Activated CD4-positive, alpha-beta T cell treated with anti-CD3 and anti-CD28 coated beads, Interleukin-2, amount 50 U/mL, for 48 hours (primary cell): ENCODE data around the gene PPDPF.
A peak's percentile ranks its signal among the peaks of the same experiment; 100 is the strongest.
"Not testable (repeated sequence)": the region's sequence is repeated elsewhere in the genome, so short reads cannot be mapped to it uniquely, and the experiment has no call there.

Source experiments
- DNase-seq, 2 experiments: peaks; one replicate each; pipeline ENCODE4 v3.0.0-alpha.2; 2020

The PPDPF gene

DNA sequence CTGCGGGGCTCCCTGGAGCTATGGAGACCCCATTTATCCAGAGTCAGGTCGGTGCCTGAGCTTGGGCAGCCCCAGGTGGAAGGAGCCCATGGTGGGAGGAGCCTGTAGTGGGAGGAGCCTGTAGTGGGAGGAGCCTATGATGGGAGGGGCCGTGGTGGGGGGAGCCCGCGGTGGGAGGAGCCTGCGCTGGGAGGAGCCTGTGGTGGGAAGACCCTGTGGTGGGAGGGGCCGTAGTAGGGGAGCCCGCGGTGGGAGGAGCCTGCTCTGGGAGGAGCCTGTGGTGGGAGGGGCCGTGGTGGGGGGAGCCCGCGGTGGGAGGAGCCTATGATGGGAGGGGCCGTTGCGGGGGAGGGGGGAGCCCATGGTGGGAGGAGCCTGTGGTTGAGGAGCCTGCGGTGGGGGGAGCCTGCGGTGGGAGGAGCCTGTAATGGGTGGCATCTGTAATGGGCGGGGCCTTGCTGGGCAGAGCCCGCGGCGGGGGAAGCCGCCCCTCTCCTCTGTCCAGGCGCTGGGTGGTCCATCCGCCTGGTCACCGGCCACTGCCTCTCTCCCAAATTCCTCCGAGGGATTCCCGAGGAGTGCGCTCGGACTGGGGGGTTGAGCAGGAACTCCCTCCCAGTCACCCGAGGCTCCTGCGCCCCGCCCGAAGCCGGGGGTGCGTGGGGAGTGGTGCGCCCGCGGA is 32.8 kb downstream of the PPDPF start:
- DNase-seq = peak; percentile 87

DNA sequence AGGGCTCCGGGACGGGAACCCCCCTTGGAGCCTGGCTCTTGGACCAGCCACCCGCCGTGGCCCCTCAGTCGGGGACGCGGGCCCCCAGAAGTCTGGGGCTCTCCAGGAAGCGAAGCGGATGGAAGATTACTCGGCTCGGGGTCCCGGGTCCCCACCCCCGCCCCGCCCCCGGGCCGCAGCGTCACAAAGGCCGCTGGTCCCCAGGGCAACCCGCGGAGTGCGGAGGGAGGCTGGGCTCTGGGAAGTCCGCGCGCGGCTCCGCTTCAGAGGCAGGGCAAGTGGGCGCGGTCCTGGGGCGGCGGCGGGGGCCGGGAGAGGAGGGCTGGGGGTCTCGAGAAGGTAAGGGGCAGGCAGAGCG is 33.3 kb downstream of the PPDPF start, which contains the start of gene FNDC11:
Gene FNDC11, plus strand, starts transcription at position 227 of the 358 bp plus-strand sequence. CDS start 1,505 bp downstream, outside the sequence.
- DNase-seq = peak; percentile 37 to 42

DNA sequence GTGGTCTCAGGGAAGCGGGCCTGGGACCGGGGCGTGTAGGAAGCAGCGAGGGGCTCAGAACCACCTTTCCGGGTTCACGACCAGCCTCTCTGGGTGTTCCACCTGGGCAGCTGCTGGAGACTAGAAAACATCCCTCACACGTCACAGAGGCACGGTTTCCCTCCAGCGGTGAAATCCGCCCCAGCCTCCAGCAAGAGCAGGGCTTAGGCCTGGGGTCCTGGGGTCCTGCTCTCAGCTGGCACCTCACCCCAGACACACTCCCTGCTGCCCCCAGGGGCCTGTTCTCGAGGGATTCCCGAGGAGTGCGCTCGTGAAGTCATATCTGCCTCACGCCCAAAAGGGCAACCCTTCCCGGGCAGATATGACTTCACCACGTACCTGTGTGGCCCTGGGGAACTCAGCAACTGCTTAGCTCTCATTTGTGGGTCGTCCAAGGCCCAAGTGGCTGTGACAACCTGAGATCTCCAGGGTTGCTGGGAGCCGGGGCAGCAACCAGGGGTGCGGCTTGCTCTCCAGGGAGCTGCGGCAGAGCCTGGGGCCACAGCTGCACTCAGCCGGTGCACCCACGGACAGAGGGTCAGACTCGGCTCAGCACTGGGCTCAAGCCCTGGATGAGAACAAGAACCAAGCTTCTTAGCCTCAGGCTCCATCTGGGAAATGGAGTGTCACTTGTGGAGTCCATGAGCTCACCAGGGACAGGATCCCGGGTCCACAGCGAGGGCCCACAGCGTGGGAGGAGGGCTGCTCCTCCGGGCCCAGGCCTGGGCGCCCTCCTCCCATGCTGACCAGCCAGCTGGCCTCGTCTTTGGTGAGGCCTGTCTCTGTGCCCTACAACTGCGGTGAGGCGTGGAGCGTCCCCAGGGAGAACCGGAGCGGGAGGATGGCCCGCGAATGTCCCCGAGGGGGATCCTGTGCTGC is 34.1 kb downstream of the PPDPF start:
- DNase-seq = no peak

DNA sequence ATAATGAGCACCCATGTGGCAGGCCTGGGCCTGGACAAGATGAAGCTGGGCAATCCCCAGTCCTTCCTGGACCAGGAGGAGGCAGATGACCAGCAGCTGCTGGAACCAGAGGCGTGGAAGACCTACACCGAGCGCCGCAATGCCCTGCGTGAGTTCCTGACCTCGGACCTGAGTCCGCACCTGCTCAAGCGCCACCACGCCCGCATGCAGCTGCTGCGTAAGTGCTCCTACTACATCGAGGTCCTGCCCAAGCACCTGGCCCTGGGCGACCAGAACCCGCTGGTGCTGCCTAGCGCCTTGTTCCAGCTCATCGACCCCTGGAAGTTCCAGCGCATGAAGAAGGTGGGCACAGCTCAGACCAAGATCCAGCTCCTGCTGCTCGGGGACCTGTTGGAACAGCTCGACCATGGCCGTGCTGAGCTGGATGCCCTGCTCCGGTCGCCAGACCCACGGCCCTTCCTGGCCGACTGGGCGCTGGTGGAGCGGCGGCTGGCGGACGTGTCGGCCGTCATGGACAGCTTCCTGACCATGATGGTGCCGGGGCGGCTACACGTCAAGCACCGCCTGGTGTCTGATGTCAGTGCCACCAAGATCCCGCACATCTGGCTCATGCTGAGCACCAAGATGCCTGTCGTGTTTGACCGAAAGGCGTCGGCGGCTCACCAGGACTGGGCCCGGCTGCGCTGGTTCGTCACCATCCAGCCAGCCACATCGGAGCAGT is 35.3 kb downstream of the PPDPF start:
- DNase-seq = no peak

DNA sequence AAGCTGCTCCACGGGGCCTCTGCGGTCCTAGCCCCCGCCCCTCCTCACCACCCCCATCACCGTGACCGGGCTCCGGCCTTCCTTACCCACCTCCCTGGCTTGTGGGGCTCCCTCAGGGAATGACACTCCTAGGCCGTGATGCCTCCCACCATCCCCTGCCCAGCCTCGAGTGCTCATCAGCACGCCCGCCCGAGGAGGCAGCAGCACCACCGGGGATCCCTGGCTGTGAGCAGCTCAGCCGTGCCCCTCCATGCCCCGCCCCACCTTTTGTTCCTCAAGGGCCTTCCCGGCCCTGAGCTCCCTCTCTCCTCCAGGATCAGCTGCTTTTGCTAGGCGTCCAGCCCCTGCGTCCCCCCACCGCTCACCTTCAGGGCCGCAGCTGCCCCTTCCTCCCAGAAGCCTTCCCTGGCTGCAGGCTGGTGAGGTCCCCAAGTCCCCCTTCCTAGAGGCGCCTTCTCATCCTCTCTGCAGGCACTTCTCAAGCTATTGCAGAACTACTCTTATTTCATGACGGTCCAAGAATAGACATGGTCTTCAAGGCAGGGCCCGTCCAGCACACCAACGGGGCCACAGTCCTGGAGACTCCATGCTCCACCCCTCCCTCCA is 36.4 kb downstream of the PPDPF start:
- DNase-seq = no peak

- no peak for DNase-seq
Observed at GRCh38 chr20:63557481-63557891, 36.9 kb downstream of the PPDPF start.

DNA sequence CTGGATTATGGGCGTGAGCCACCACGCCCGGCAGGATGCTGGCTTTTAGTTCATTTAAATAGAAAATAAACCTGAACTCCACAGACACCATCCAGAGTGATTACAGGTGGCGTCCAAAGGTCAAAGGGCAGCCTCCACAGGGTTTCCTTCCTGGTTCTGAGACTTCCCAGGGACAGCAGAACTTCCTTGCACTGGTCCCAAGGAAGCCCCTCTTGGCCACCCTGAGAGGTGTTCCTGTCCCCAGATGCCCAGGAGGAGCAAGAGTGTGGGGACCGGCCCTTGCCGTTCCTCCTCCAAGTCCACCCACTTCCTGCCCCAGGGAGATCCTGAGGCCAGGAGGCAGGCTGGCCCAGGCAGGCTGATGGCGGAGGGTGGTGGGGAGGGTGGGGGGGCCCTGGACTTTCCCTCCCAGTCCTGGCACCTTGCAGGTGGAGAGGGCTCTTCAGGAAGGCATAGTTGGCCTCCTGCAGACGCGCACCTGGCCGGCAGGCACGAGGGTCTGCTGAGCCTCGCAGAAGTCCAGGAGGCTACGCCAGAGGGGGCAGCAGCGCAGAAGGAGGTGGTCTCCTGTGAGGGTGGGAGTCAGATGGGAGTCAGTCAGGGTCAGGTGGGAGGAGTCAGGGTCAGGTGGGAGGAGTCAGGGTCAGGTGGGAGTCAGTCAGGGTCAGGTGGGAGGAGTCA is 38.4 kb downstream of the PPDPF start:
- DNase-seq = no peak

- DNase-seq = not testable (repeated sequence)
Observed at GRCh38 chr20:63559485-63560332, 39.1 kb downstream of the PPDPF start.

- no peak for DNase-seq
Observed at GRCh38 chr20:63560333-63560805, 39.8 kb downstream of the PPDPF start.

DNA sequence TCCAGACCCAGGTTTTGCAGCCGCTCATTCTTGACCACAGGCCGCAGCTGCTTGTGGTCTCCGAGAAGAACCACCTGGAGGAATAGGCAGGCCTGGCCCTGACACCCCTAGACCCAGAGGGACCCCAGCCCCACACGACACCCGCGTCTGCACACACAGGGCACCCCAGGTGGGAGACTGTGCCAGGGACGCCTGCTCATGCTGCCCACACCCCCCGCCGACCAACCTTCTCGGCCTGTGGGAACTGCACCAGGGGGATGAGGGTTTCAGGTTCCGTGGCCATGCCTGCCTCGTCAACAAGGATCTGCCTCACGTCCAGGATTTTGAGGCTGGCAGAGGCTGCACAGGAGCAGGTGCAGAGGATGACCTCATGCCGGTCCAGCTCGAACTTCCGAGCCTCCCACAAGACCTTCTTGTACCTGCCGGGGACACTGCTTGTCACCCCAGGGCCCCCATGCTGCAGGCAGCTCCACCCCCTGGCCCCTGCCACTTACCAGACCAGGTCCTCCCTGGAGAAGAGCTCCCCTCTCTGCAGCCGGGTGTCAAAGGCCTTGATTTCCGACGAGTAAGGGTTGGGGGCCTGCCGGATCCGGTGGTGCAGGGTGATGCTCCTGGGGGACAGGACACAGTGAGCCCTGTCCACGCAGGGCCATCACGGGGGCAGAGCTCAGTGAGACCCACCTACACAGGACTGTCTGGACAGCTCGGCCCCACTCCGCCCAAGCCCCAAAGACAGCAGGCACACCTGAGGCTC is 40.5 kb downstream of the PPDPF start:
- no peak for DNase-seq

DNA sequence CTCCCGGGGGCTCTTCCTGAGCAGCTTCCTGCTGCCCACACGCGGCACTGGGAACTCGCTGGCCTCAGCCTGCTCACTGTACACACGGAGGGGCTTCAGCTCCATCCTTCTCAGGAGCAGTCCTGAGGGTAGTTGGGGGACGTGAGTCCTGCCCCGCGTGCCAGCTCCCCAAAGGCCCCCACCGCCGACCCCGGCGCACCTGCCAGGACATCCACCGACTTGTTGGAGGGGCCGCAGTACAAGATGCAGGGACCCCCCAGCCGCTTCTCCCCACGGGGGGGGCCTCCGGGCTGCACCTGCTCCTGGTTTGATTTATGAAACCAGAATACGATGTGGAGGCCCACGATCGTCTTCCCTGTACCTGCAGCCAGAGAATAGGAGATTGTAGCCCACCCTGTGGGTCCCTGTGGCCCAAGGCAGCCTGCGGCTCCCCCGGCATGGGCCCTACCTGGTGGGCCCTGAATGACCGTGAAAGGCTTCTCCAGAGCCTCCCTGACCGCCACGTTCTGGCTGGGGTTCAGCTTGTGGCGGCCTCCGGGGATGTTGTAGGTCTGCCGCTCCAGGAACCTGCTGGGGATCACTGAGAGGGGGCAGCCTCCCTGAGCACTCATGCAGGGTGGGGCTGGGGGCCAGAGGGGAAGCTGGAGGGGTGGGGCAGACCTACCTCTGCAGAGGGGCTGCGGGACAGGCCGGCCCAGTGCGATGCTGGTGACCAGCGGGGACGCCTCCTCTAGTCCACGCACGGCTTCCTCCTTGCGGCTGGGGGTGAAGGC is 41.2 kb downstream of the PPDPF start:
- no peak for DNase-seq

GRCh38 chr20:63562461-63563224 is 42.1 kb downstream of the PPDPF start:
- DNase-seq = no peak

DNA sequence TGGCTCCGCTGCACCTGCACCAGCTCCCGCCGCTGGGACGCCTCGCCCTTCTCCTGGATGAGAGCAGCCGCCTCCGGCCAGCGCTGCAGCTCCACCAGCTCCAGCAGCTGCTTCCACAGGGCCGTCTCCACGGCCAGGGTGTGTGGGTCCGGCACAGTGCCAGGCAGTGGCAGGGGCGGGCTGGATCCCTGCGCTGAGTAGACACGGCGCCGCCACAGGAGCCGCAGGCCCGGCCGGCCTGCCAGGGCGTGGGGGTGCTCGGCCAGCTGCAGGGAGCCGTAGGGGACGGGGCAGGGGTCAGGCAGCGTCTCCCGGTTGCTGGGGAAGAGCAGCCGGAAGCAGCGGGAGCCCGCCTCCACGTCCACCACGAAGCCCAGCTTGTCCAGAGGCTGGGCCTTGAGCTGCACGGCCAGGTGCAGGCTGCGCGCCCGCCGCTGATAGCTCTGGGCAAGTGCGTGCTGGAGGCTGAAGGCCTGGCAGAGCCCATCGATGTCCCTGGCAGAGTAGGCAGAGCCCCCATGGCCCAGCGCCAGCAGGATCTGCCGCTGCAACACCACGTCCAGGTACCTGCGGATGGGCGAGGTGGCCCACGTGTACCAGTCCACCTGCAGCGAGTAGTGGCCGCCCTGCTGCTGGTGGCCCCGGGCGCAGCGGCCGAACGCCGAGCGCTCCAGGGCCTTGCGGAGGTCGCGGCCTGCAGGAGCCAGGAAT is 42.8 kb downstream of the PPDPF start:
- no peak for DNase-seq

GRCh38 chr20:63564036-63564810 is 43.7 kb downstream of the PPDPF start:
- DNase-seq = no peak

GRCh38 chr20:63565021-63565698 is 44.6 kb downstream of the PPDPF start:
- DNase-seq = no peak

GRCh38 chr20:63565699-63566335 is 45.3 kb downstream of the PPDPF start:
- no peak for DNase-seq
